Measurements from ENCODE around the gene TMEM255A.

TMEM255A gene

DNA sequence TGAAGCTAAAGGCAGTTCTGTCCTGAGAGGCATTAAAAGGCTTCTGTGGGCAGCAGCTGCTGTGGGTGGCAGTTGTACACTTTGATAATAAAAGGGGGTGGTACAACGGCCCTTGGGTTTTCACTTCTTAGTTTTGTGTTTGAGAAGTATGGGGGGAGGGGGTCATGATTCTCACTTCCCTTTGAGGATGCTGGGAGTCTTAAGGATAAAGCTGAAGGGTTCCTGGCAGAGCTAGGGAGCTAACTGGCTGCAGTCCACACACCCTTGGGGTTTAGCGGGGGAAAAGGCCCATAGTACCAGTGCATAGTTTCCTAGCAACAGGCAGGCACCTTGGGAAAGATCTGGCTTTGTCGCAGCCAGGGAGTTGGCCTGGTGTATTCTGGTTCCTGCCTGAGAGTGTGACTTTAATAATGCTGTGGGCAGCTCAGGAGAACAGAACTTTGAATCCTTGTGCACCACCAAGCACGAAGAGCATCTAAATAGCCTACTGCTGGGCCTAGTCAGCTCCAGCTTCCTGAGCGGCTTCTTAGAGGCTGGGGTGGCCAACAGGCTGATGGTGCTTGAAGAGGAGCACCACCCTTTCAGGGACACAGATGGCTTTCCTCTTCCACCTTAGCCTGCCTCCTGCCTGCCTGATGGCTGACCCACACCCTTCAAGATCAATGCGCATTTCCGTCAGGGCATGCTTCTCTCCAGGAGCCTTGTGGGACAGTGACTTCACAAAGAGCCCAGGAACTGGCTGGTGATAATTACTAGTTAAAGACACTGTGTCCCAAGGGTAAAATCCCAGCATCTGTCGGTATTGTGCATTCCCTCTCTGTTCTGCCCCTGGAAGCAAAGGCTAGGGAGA is 48.2 kb downstream of the TMEM255A start:
- no peak for DNase-seq

DNA sequence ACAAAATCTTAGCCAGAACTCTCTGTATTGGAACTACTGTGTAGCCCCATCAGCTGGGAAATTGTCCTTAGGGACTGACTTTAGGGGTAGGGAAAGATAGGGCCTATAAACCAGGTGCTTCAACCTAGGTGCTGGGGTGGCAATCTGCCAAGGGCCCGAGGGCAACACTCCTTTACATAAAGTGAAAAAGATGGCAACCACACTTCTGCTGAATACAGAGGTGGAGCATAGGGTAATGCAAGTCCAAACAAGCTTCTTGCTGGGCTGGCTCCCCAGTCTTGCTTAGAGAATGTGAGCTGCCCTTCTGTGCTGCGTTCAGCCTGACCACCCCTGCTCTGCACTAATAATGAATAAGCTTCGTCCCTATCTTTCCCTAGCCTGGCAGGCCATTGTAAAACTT is 50.9 kb downstream of the TMEM255A start:
- DNase-seq, result no peak

DNA sequence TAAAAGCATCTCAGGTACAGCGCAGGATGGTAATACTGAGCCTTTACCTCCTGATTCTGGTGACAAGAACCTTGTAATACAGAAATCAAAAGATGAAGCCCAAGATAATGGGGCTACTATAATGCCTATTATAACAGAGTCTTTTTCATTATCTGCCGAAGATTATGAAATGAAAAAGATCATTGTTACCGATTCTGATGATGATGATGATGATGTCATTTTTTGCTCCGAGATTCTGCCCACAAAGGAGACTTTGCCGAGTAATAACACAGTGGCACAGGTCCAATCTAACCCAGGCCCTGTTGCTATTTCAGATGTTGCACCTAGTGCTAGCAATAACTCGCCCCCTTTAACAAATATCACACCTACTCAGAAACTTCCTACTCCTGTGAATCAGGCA is 57.5 kb downstream of the TMEM255A start:
- DNase-seq, result no peak

DNA sequence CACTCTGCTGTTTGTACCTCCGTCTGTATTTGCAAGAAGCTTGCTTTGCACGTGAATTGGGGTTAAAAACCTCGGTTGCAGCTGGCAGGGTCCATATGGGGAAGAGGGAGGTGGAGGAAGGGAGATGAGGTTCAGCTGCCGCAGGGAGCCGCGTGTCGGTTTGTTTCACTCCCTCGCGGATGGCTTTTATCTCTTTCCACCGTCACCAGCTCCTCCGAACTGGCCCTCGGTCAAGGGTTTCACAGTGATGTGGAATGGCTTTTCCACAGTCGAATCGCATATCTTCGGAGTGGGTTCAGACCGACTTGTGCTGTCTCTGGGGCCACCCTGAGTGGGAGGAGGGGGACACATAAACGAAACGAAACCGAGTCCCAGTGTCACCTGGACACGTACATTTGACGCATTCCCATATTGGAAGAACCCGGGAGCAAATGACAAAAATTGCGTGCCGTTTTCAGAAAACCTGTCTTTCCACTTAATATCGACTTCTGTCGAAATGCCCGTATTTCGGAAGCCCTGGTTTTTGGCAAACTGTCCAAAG is 59.7 kb downstream of the TMEM255A start:
- DNase-seq, result peak; percentile 7

DNA sequence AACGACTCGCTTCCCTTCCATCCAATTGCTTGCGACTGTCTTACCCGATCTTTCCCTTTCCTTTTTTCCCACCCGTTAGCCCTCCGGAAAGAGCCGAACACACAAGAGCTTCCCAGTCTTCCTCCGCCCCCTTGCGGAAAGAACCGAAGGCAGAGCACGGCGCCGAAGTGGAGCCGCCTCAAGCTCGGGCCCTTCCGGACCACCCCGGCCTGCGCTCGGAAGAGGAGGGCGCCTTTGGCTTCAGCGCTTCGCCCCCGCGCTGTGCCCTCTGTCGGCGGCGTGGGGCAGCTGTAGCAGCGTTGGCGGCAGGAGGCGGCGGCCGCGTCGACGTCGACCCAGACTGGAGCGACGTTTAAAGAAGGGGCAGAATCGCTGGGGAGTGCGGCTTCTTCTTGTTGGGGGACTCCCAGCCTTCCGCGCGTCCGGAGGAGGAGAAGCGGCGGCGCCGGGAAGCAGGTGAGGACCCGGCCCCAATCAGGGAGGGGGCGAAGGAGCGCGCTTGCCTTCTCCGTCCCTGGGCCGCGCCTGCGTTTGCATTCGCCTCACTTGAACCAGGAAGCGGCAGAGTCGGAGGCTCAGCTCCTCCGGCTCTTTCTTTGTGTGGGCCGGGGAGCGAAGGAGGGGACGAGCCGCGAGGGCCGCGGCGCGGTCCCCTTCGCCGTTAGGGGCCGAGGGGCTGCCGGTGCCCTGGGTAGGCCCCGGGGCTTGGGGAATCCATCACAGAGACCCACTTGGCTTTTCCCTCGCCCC is 60.6 kb downstream of the TMEM255A start, which contains the start of gene ZBTB33:
Gene ZBTB33, plus strand, starts transcription at position 291 of the 750 bp plus-strand sequence. CDS start 2,604 bp downstream, outside the sequence.
- DNase-seq, result peak; percentile 72

DNA sequence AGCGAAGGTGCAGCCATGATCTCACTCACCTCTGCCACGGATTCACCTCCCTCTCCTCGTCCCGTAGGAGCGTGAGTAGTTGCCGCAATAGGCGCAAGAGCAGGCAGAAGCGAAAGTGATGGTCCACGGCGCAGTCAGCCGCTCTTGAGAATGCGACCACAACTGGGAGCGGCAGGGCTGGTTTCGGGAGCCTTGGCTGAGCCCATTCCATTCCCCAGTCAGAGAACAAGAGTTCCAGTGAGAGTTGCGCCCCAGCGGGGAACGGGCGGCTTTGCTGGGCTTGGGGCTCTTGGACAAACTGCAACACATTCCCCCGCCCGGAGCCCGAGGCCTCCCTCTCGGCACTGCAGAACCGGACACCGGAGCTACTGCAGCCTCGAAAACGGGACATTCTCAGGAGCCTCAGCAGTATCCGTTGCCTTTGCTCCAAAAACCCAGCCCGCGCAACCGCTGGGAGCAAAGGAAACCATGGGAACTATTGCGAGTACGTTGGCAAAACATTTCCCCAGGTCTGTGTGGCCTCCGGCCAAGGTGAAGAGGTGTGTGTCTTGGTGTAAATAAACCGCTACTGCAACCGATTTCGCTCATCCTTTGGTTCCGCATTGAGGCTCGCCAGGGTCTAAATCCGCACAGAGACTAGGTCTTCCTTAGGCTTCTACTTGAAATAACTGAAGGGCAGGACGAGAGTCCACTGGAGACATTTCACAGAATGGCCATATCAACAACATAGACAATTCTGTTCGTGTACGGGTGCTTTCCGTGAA is 66.3 kb downstream of the TMEM255A start:
- DNase-seq, result peak; percentile 28

DNA sequence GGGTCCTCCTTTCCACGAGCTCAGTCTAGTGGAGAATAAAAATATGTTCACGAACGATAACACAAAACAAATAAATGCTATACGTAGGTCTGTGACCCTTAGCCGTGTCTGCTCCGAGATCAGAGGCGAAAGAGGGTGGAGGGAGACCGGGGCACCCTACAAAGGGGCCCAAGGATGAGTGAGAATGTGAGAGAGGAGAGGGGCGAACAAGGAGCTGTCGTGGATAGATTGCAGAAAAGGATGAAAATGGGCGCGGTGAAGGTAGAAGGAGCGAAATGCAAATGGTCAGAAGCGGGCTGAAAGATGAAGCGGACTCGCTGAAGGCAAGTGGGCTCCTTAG is 66.9 kb downstream of the TMEM255A start:
- DNase-seq, result no peak

DNA sequence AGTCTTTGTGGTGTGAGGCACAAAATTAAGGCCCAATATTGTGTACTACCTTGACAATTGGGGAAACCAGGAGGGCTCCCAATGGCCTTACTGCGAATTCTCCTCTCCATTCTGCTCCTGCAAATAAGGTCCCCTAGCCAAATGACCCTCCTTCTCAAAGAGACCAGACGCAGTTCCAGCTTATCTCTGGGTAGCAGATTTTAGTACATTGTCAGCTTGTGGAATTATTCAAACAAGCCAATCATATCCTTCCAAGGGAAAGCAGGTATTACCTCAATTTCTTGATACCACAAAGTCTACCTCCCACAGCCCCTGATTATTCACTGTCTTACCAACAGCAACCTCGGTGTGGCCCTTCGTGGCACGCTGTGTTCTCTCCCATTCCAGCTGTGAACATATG is 68.4 kb downstream of the TMEM255A start:
- no peak for DNase-seq

DNA sequence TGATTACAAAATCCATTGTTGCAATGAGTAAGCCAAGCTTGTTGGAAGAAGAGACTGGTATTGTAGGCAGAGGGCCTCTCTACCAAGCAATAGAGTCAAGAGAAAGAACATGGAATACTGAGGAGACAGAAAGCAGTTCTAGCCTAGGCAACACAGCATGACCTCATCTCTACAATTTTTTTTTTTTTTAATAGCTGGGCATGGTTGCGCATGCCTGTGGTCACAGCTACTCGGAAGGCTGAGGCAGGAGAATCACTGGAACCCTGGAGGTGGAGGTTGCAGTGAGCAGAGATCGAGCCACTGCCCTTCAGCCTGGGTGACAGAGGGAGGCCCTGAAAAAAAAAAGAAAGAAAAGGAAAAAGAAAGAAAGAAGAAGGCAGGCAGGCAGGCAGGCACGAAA is 72.3 kb downstream of the TMEM255A start:
- no peak for DNase-seq

DNA sequence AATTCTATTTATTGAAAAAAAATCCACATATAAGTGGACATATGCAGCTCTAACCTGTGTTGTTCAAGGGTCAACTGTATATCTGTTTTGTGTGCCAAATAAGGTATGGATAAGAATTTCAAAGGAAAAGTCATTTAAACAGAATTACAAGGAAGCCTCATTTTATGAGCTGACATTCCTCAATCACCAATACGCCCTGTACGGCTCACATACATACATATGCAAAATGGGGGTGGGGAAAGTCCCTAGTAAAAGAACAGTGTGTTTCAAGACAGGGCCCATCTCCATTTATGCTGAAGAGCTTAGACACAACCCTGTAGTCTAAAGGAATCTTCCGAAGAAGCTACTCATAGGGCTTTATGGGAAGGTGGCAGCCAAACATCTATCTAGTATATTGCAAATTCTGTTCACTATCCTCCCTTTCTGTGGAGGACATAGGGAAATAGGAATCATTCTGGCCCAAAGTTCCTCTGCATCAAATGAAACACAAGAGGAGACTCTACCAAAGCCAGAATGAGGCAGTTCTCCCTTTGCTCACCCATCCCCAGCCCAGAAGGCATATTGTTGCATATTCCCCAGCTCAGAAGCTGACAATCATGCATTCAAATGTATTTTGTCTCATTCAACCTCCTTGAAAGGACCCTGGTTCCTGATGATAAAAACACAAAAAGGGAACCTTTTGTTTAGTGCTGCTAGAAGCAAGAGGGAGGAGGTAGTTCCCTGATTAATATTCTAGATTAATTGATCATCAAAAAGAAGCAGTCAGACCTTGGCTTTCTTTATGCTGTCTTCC is 74.4 kb downstream of the TMEM255A start:
- no peak for DNase-seq

DNA sequence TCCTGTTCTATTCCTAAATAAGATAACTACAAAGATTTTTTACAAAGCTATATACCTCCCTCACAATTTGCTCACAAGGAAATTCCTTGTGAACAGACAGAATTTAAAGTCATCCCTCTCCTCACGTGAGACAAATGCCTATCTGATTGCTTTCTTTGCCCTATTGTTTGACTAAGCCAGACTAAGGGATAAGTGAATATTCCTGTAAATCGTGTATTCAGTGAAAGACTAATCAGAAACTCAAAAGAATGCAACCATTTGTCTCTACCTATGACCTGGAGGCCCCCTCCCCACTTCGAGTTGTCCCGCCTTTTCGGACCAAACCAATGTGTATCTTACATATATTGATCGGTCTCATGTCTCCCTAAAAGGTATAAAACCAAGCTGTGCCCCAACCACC is 76.0 kb downstream of the TMEM255A start:
- no peak for DNase-seq

DNA sequence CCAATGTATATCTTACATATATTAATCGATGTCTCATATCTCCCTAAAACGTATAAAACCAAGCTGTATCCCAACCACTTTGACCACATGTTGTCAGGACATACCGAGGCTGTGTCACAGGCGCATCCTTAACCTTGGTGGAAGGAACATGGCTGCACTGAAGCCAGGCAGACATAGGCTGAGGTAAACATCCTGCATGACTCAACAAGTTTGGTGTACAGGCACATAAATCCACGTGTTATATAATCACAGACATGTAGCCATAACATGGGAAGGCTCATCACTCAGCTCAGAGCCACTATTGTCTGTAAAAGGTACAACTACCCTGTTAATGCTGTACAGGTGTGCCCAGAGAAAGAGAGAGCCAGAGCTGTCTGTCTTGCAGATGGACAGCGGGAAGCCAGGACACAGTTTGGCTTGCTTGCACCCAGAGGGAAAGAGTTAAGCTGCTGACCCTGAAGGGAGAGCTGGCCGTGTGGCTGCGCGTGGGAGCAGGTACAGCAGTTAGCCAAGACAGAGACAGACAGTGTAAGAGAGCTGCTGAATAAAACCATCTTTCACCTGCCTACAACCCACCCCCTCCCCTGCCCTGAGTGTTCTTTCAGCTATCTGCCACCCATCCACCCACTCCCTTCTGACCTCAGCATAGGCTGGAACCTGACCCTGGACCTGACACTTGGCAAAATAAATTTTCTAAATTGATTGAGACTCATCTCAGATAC is 82.9 kb downstream of the TMEM255A start:
- DNase-seq, result no peak

DNA sequence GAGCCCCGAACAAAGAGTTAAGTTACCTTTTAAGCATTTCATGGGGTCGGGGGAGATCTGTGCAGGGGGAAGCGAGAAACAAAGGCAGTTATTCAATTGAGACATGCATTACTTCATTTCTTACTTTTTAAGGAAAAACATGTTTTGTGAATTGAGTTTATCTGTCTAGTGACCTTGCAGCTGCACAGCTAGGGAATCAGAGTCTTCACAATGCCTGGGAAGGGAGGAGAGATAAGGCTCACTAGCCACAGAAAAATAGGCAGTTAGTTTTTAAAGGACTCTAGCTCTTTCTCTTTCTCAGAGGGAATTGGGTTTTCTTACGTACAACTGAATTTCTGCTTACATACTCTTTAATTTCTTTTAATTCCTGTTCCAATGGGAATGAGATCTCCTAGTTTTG is 86.9 kb downstream of the TMEM255A start:
- no peak for DNase-seq

DNA sequence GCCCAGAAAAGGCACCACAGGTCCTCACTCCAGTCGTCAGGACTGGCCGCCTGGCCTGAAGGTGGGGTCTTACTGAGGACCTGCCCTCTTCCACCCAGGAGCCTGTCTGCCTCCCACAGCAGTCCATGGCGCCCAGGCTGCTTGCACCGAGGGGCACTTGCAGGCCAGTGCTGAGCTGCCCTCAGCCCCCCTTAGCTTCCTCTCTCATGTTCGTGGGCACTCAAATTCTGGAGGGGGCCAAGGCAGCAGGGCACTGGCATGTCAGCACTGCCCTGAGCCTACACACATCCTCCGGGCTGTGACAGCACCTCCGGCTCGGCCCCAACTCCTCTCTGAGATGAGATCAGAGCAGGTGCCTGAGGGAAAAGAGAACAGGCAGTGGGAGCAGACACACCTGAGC is 87.9 kb downstream of the TMEM255A start:
- no peak for DNase-seq

DNA sequence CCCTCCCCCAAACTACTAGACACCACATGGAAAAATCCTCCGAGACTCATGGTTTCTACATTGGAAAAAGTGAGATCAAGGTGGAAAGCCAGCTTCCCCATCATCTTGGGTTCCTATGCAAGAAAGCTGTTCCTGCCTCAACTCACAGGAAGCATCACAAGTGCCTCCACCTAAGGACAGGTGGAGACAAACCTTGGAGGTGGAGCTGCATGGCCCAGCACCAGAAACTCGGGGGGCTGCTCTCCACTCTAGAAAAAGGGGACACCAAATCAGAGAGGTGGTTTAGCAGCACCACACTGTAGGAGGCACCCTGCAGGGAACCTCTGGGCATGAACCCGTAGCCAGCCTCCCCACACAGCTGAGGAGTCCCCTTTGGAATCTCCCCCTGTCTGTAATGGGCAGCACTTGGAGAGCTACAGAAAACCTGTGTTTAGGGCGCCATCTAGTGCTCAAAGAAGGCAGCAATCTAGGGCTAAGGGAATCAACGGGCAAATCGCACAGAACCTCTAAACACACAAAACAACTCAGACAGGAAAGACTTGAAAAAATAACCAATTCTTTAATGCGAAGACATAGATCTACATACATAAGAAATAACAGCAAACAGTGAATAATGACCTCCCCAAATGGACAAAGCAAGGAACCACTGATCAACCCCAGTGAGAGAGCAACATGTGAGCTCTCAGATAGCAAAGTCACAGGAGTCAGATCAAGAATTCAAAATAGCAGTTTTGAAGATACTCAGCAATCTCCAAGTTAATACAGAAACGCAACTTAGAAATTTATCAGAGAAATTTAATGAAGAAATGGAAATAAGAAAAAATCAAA is 97.6 kb downstream of the TMEM255A start:
- DNase-seq, result peak; percentile 12

Measured in activated CD4-positive, alpha-beta T cell treated with anti-CD3 and anti-CD28 coated beads for 1 hour (primary cell).